DMS 273 (cell line): Measurements from ENCODE around the gene KLLN.
"Not testable (repeated sequence)": the region's sequence is repeated elsewhere in the genome, so short reads cannot be mapped to it uniquely, and the experiment has no call there.

ENCODE experiments used
- DNase-seq: peaks from one replicate; lab custom pipeline; 2025; ENCODE audit not compliant: unreplicated experiment; lab: John Stamatoyannopoulos, UW

Gene KLLN

GRCh38 chr10:87863053-87863943 is at the start of gene KLLN, which contains the start of gene PTEN:
Gene KLLN (minus strand): TSS chr10:87863533. CDS start chr10:87862487, 1,046 bp downstream.
Gene PTEN (plus strand): TSS chr10:87863625. CDS start chr10:87864470, 845 bp downstream.
- peak; percentile 94 for DNase-seq

GRCh38 chr10:87903396-87903795 is 40.1 kb upstream of the KLLN start:
- not testable (repeated sequence) for DNase-seq

GRCh38 chr10:87897957-87898356 is 34.6 kb upstream of the KLLN start:
- DNase-seq = not testable (repeated sequence)

- no peak for DNase-seq
Measured at GRCh38 chr10:87896216-87896615, 32.9 kb upstream of the KLLN start.

- no peak for DNase-seq
Measured at GRCh38 chr10:87895430-87895829, 32.1 kb upstream of the KLLN start.

- no peak for DNase-seq
Measured at GRCh38 chr10:87887548-87888289, 24.4 kb upstream of the KLLN start.

GRCh38 chr10:87887146-87887545 is 23.8 kb upstream of the KLLN start:
- DNase-seq = no peak

- DNase-seq = no peak
Measured at GRCh38 chr10:87886635-87887034, 23.3 kb upstream of the KLLN start.

- no peak for DNase-seq
Measured at GRCh38 chr10:87882555-87883294, 19.4 kb upstream of the KLLN start.

GRCh38 chr10:87881373-87882059 is 18.2 kb upstream of the KLLN start:
- DNase-seq = not testable (repeated sequence)

GRCh38 chr10:87880336-87880735 is 17.0 kb upstream of the KLLN start:
- no peak for DNase-seq

- DNase-seq = no peak
Measured at GRCh38 chr10:87878664-87879459, 15.5 kb upstream of the KLLN start.

GRCh38 chr10:87875929-87876571 is 12.7 kb upstream of the KLLN start:
- DNase-seq = peak; percentile 20

GRCh38 chr10:87873656-87874055 is 10.3 kb upstream of the KLLN start:
- no peak for DNase-seq

GRCh38 chr10:87872828-87873227 is 9.5 kb upstream of the KLLN start:
- no peak for DNase-seq

GRCh38 chr10:87869773-87870551 is 6.6 kb upstream of the KLLN start:
- DNase-seq = no peak

- not testable (repeated sequence) for DNase-seq
Measured at GRCh38 chr10:87869139-87869538, 5.8 kb upstream of the KLLN start.

GRCh38 chr10:87868277-87868676 is 4.9 kb upstream of the KLLN start:
- no peak for DNase-seq

GRCh38 chr10:87867453-87867852 is 4.1 kb upstream of the KLLN start:
- DNase-seq = no peak
